ENCODE measurements around the gene GALNT14. TPM values are rescaled to one million over a fixed set of nuclear protein-coding genes. Genes with fewer than 3 reads are reported as not detected.

The GALNT14 gene
- total RNA-seq, 1 donor from 2014 or later, result 14.4 TPM

GRCh38 chr2:31069643-31070325, 68.5 kb downstream of the GALNT14 start:
- no peak overlapping the region for H3K27ac Mint-ChIP-seq (ENCODE audit: unreplicated experiment)
- no peaks in the 10 kb centered on the region for H3K36me3 Mint-ChIP-seq (ENCODE audit: unreplicated experiment)
- peaks cover 10% of the 10 kb centered on the region for H3K27me3 Mint-ChIP-seq (ENCODE audit: unreplicated experiment)
- no peak for TF ChIP-seq CTCF (IDR thresholded peaks at IDR 0.05; ENCODE audit: partially characterized antibody, unreplicated experiment)
- H3K9me3 Mint-ChIP-seq (ENCODE audit: unreplicated experiment), result peaks cover 3% of the 10 kb centered on the region
- no peak for DNase-seq
- peaks cover 14% of the 10 kb centered on the region for H3K4me1 Mint-ChIP-seq (ENCODE audit: low read depth, unreplicated experiment)
- no peak overlapping the region for H3K4me3 Mint-ChIP-seq (ENCODE audit: unreplicated experiment)

- DNase-seq, result no peak
- Mint-ChIP-seq H3K27me3 (ENCODE audit: unreplicated experiment) (peaks cover 10% of the 10 kb centered on the region), H3K36me3 (ENCODE audit: unreplicated experiment) (no peaks in the 10 kb centered on the region), H3K9me3 (ENCODE audit: unreplicated experiment) (peaks cover 5% of the 10 kb centered on the region), H3K4me3 (ENCODE audit: unreplicated experiment) (no peak overlapping the region), H3K4me1 (ENCODE audit: low read depth, unreplicated experiment) (peaks cover 16% of the 10 kb centered on the region), H3K27ac (ENCODE audit: unreplicated experiment) (no peak overlapping the region)
- no peak for TF ChIP-seq CTCF (IDR thresholded peaks at IDR 0.05; ENCODE audit: partially characterized antibody, unreplicated experiment)
Observed at GRCh38 chr2:31067259-31067658, 71.0 kb downstream of the GALNT14 start.

GRCh38 chr2:31066551-31066950, 71.7 kb downstream of the GALNT14 start:
- no peak for TF ChIP-seq CTCF (IDR thresholded peaks at IDR 0.05; ENCODE audit: partially characterized antibody, unreplicated experiment)

GRCh38 chr2:31066086-31066485, 72.2 kb downstream of the GALNT14 start:
- TF ChIP-seq CTCF (IDR thresholded peaks at IDR 0.05; ENCODE audit: partially characterized antibody, unreplicated experiment), result no peak
- peaks cover 10% of the 10 kb centered on the region for H3K27me3 Mint-ChIP-seq (ENCODE audit: unreplicated experiment)
- no peak for DNase-seq
- H3K4me3 Mint-ChIP-seq (ENCODE audit: unreplicated experiment), result no peak overlapping the region
- no peak overlapping the region for H3K27ac Mint-ChIP-seq (ENCODE audit: unreplicated experiment)
- peaks cover 16% of the 10 kb centered on the region for H3K4me1 Mint-ChIP-seq (ENCODE audit: low read depth, unreplicated experiment)
- peaks cover 3% of the 10 kb centered on the region for H3K36me3 Mint-ChIP-seq (ENCODE audit: unreplicated experiment)
- peaks cover 5% of the 10 kb centered on the region for H3K9me3 Mint-ChIP-seq (ENCODE audit: unreplicated experiment)

More at GRCh38 chr2:31066551-31066950, 71.7 kb downstream of the GALNT14 start:
- peaks cover 16% of the 10 kb centered on the region for H3K4me1 Mint-ChIP-seq (ENCODE audit: low read depth, unreplicated experiment)
- H3K9me3 Mint-ChIP-seq (ENCODE audit: unreplicated experiment), result peaks cover 5% of the 10 kb centered on the region
- H3K27me3 Mint-ChIP-seq (ENCODE audit: unreplicated experiment), result peaks cover 10% of the 10 kb centered on the region
- no peak for DNase-seq
- H3K4me3 Mint-ChIP-seq (ENCODE audit: unreplicated experiment), result no peak overlapping the region
- no peak overlapping the region for H3K27ac Mint-ChIP-seq (ENCODE audit: unreplicated experiment)
- H3K36me3 Mint-ChIP-seq (ENCODE audit: unreplicated experiment), result no peaks in the 10 kb centered on the region

- H3K4me1 Mint-ChIP-seq (ENCODE audit: low read depth, unreplicated experiment), result peaks cover 14% of the 10 kb centered on the region
- no peak for TF ChIP-seq CTCF (IDR thresholded peaks at IDR 0.05; ENCODE audit: partially characterized antibody, unreplicated experiment)
Observed at GRCh38 chr2:31065356-31065755, 72.9 kb downstream of the GALNT14 start.

More at GRCh38 chr2:31065356-31065755, 72.9 kb downstream of the GALNT14 start:
- DNase-seq, result no peak
- H3K27me3 Mint-ChIP-seq (ENCODE audit: unreplicated experiment), result peaks cover 5% of the 10 kb centered on the region
- no peak overlapping the region for H3K4me3 Mint-ChIP-seq (ENCODE audit: unreplicated experiment)
- peaks cover 6% of the 10 kb centered on the region for H3K36me3 Mint-ChIP-seq (ENCODE audit: unreplicated experiment)
- H3K27ac Mint-ChIP-seq (ENCODE audit: unreplicated experiment), result no peak overlapping the region
- peaks cover 5% of the 10 kb centered on the region for H3K9me3 Mint-ChIP-seq (ENCODE audit: unreplicated experiment)

Measured in glutamatergic neuron (in vitro differentiated cells).